IMR-90 (cell line): Measurements from ENCODE around the gene DENND1A. TPM values are rescaled to one million over a fixed set of nuclear protein-coding genes. Genes with fewer than 3 reads are reported as not detected.

ENCODE experiments used
- ATAC-seq: fragments of 200-7000 bp; cut with Tn5 transposase; 2 replicates; pipeline ENCODE4 v1.9.1; 2020; ENCODE audit warnings: low read depth, mild to moderate bottlenecking, moderate library complexity
- BruUV-seq: library from RNA; stranded (reverse); fragments of 400-500 nt; replicated peaks from 2 replicates; lab custom pipeline; 2021; lab: Mats Ljungman, UMichigan
- CTCF ChIA-PET: fragments of 300-600 bp; formaldehyde crosslinking; extraction: SDS; loops from one replicate; lab custom pipeline; 2021; ENCODE audit warnings: antibody characterized with exemption; lab: Yijun Ruan, JAX
- POLR2A ChIA-PET: fragments of 300-600 bp; sonication (Branson Sonifier 250); formaldehyde crosslinking; loops from one replicate; lab custom pipeline; 2022; ENCODE audit warnings: antibody characterized with exemption; ENCODE audit not compliant: unreplicated experiment; lab: Charles Lee
- DNase-seq: peaks from one replicate; pipeline ENCODE4 v3.0.0; 2013
- H2AFZ ChIP-seq: replicated peaks from 2 replicates; pipeline ENCODE3; 2013; ENCODE audit warnings: low read length, mild to moderate bottlenecking; ENCODE audit not compliant: poor library complexity
- H2AK5ac ChIP-seq: 2 replicates; pipeline ENCODE4 v1.6.1; 2013; ENCODE audit warnings: low read depth, low read length, inconsistent platforms
- H2AK9ac ChIP-seq: replicated peaks from 2 replicates; pipeline ENCODE3; 2013; ENCODE audit warnings: mild to moderate bottlenecking, low read depth, low read length, moderate library complexity; ENCODE audit not compliant: poor library complexity
- H2BK120ac ChIP-seq: 2 replicates; pipeline ENCODE4 v1.6.1; 2013; ENCODE audit warnings: low read depth, low read length, inconsistent platforms
- H2BK15ac ChIP-seq: 3 replicates; pipeline ENCODE4 v1.6.1; 2013; ENCODE audit warnings: low read depth, low read length, inconsistent platforms
- H2BK20ac ChIP-seq: 2 replicates; pipeline ENCODE4 v1.6.1; 2013; ENCODE audit warnings: low read depth, mild to moderate bottlenecking, inconsistent platforms, low read length, moderate library complexity
- H2BK5ac ChIP-seq: 2 replicates; pipeline ENCODE4 v1.6.1; 2013; ENCODE audit warnings: mild to moderate bottlenecking, low read depth, low read length, inconsistent platforms; ENCODE audit not compliant: poor library complexity, severe bottlenecking
- H3K14ac ChIP-seq: replicated peaks from 2 replicates; pipeline ENCODE4 v1.6.1; 2013; ENCODE audit warnings: low read depth, low read length, inconsistent platforms
- H3K18ac ChIP-seq: 2 replicates; pipeline ENCODE4 v1.6.1; 2013; ENCODE audit warnings: low read depth, low read length, control low read depth
- H3K23ac ChIP-seq: 2 replicates; pipeline ENCODE4 v1.6.1; 2013; ENCODE audit warnings: low read depth, low read length, inconsistent platforms
- H3K27ac ChIP-seq: 2 replicates; pipeline ENCODE4 v1.5.1; 2013; ENCODE audit warnings: mild to moderate bottlenecking, control low read depth, low read length; ENCODE audit not compliant: insufficient read depth
- H3K27me3 ChIP-seq: 2 replicates; pipeline ENCODE4 v1.6.1; 2013; ENCODE audit warnings: low read length; ENCODE audit not compliant: control insufficient read depth, insufficient read depth
- H3K36me3 ChIP-seq: 2 replicates; pipeline ENCODE4 v1.6.1; 2013; ENCODE audit warnings: low read length, mixed read lengths; ENCODE audit not compliant: control insufficient read depth, insufficient read depth
- H3K4ac ChIP-seq: 2 replicates; pipeline ENCODE4 v1.6.1; 2013; ENCODE audit warnings: low read depth, low read length, inconsistent platforms
- H3K4me1 ChIP-seq: 2 replicates; pipeline ENCODE4 v1.6.1; 2013; ENCODE audit warnings: low read length, mixed read lengths; ENCODE audit not compliant: control insufficient read depth, insufficient read depth
- H3K4me2 ChIP-seq: 2 replicates; pipeline ENCODE4 v1.6.1; 2013; ENCODE audit warnings: low read depth, mild to moderate bottlenecking, control low read depth, low read length, moderate library complexity
- H3K4me3 ChIP-seq: 2 replicates; pipeline ENCODE4 v1.5.1; 2013; ENCODE audit warnings: low read depth, mild to moderate bottlenecking, control low read depth, low read length, moderate library complexity; ENCODE audit not compliant: insufficient read depth
- H3K56ac ChIP-seq: 2 replicates; pipeline ENCODE4 v1.6.1; 2013; ENCODE audit warnings: low read length, inconsistent platforms; ENCODE audit not compliant: insufficient read depth; ENCODE audit errors: extremely low read depth
- H3K79me1 ChIP-seq, 2 experiments: 2 replicates each; pipeline ENCODE4 v1.6.1; 2013; ENCODE audit warnings: low read length in 2 of 2, inconsistent platforms in 1 of 2, low read depth in 1 of 2
- H3K9ac ChIP-seq: 2 replicates; pipeline ENCODE4 v1.6.1; 2013; ENCODE audit warnings: low read depth, low read length, control low read depth
- H3K9me1 ChIP-seq: 2 replicates; pipeline ENCODE4 v1.6.1; 2013; ENCODE audit warnings: low read length, inconsistent platforms; ENCODE audit not compliant: insufficient read depth
- H3K9me3 ChIP-seq: 2 replicates; pipeline ENCODE4 v1.6.1; 2013; ENCODE audit warnings: low read length; ENCODE audit not compliant: control insufficient read depth, insufficient read depth
- H4K20me1 ChIP-seq: 2 replicates; pipeline ENCODE4 v1.6.1; 2013; ENCODE audit warnings: low read length, inconsistent platforms; ENCODE audit not compliant: insufficient read depth
- H4K5ac ChIP-seq: 2 replicates; pipeline ENCODE4 v1.6.1; 2013; ENCODE audit warnings: mild to moderate bottlenecking, low read depth, low read length, control low read depth
- H4K8ac ChIP-seq, 2 experiments: 2 replicates each; pipeline ENCODE4 v1.6.1; 2013; ENCODE audit warnings: low read depth in 2 of 2, low read length in 2 of 2, control low read depth in 1 of 2, inconsistent platforms in 1 of 2
- H4K91ac ChIP-seq: 2 replicates; pipeline ENCODE4 v1.6.1; 2013; ENCODE audit warnings: low read depth, low read length, inconsistent platforms; ENCODE audit not compliant: insufficient read depth
- BHLHE40 ChIP-seq: fragments of 150-350 bp; IDR thresholded peaks from 2 replicates; pipeline ENCODE4 v1.6.1; 2016; ENCODE audit warnings: mild to moderate bottlenecking, low read depth, low read length
- CEBPB ChIP-seq: IDR thresholded peaks from 2 replicates; pipeline ENCODE4 v1.6.1; 2012; ENCODE audit warnings: low read depth, low read length, improper control_type of control experiment
- CHD1 ChIP-seq: IDR thresholded peaks from 2 replicates; pipeline ENCODE4 v1.6.1; 2012; ENCODE audit warnings: low read depth, low read length, improper control_type of control experiment
- FOS ChIP-seq: fragments of 150-350 bp; IDR thresholded peaks from 2 replicates; pipeline ENCODE4 v1.6.1; 2016; ENCODE audit warnings: low read depth, low read length
- MAFK ChIP-seq: IDR thresholded peaks from 2 replicates; pipeline ENCODE4 v1.6.1; 2012; ENCODE audit warnings: low read depth, low read length, improper control_type of control experiment
- MXI1 ChIP-seq: IDR thresholded peaks from 2 replicates; pipeline ENCODE4 v1.6.1; 2012; ENCODE audit warnings: low read depth, mild to moderate bottlenecking, low read length, moderate library complexity, borderline replicate concordance
- NFE2L2 ChIP-seq: fragments of 150-350 bp; IDR thresholded peaks from 2 replicates; pipeline ENCODE4 v1.6.1; 2016; ENCODE audit warnings: low read depth, mild to moderate bottlenecking, low read length
- RFX5 ChIP-seq: IDR thresholded peaks from 2 replicates; pipeline ENCODE4 v1.8.0; 2012; ENCODE audit warnings: low read depth, mild to moderate bottlenecking, low read length, moderate library complexity
- USF2 ChIP-seq: fragments of 150-350 bp; IDR thresholded peaks from 2 replicates; pipeline ENCODE4 v1.6.1; 2017; ENCODE audit warnings: mild to moderate bottlenecking, antibody characterized with exemption, low read length, low read depth
- WGBS, 2 experiments: methylation state at CpG; one replicate each; pipeline versions ENCODE4 v1.1.5 to v1.1.7; 2013; ENCODE audit warnings: missing lambda C conversion rate in 2 of 2; ENCODE audit not compliant: insufficient read length in 1 of 2; ENCODE audit errors: extremely low coverage in 2 of 2; 5-methylcytosine and 5-hydroxymethylcytosine counted together
- dilution Hi-C: fragments of 300-500 bp; cut with HindIII; formaldehyde crosslinking; loops from one replicate; pipeline ENCODE4 v1.14.3; 2018; ENCODE audit warnings: low sequenced_read_pairs; ENCODE audit not compliant: unreplicated experiment
- in situ Hi-C: fragments of 300-500 bp; cut with MboI; formaldehyde crosslinking; loops from 3 replicates; pipeline ENCODE4 v1.14.3; 2019; ENCODE audit warnings: low sequenced_read_pairs, inconsistent platforms, mixed read lengths
- intact Hi-C: fragments of 100-400 bp; cut with micrococcal nuclease; formaldehyde crosslinking; loops from 2 replicates; pipeline ENCODE4 v1.10.0; 2022
- polyA plus RNA-seq, 3 experiments: library from polyadenylated mRNA; depleted of rRNA; stranded (reverse); fragments of >200 nt; gene quantifications; 2 replicates each; pipeline ENCODE4 v1.2.3, GENCODE V29; 2012; ENCODE audit warnings: low replicate concordance in 1 of 3
- total RNA-seq: library from RNA; depleted of rRNA; stranded (reverse); fragments of >200 nt; gene quantifications from 2 replicates; pipeline ENCODE4 v1.2.3, GENCODE V29; 2012
- TF ChIP-seq, protein P1 (sequence below): conservative IDR thresholded peaks from 2 replicates; pipeline ENCODE4 v1.5.1; 2012; ENCODE audit warnings: mild to moderate bottlenecking, low read depth, low read length, improper control_type of control experiment
- TF ChIP-seq, protein P2 (sequence below): fragments of 150-350 bp; IDR thresholded peaks from 2 replicates; pipeline ENCODE4 v1.6.1; 2016; ENCODE audit warnings: low read depth, mild to moderate bottlenecking, low read length, moderate library complexity, borderline replicate concordance

DENND1A gene
- total and polyA plus RNA-seq, 2 of the 4 experiments (the other 2 are of a cell fraction): 21.4 to 27.6 TPM

DNA sequence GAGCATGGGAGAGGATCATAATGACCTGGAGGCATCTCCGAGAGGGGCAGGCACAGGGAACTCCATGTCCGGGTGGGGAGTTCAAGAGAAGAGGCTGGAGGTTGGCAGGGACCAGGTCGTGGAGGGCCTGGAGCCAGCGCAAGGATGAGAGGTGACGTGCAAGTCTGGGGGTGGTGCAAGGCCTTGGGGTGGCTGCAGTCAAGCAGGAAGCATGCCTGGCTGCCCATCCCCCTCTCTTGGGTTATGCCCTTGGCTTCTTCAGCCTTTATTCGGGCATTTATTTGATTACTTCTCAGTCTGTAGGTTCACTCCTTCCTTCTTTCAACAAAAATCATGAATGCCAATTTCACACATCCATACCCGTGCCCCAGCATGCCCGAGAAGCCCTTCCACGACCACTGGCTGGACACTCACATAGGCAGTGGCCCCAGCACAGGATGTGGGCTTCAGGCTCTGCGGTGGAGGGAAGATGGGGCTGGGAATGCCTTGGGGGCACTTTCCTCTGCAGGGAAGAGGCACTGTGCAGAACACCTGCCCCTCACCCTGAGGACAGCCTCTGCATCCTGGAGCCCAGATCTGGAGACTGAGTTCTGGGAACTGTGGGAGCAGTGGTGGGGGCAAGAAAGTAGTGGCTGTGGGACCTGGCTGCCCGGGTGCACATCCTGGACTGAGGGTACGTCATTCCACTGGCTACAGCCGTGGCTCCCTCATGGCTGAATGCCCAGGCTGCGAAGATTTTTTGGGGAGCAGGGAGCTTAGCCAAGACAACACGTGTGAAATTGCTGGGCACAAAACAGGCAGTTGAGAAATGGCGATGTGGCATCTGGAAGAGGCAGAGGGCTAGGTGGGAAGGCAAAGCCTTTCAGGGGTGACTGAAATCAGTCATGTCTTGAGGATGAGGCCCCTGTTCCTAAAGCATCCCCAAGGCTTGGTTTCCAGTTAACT, 535.4 kb downstream of the DENND1A start:
- no TSS peak for BruUV-seq
- DNase-seq: no peak
- H3K79me1 ChIP-seq: no peaks in the 10 kb centered on the region
- H3K27ac ChIP-seq: no peak overlapping the region
- no peak overlapping the region for H3K9ac ChIP-seq
- in situ Hi-C loops: loop anchor here (5.0 kb wide), 1 partner anchor 638 kb away; no protein-coding TSS in a partner anchor
- no peak overlapping the region for H3K23ac ChIP-seq
- H2AK5ac ChIP-seq: no peak overlapping the region
- peak; percentile 13; the same call in 1 of the 2 replicates for ATAC-seq
- no peaks in the 10 kb centered on the region for H3K9me1 ChIP-seq
- intact Hi-C loops: no loop called here
- H4K91ac ChIP-seq: no peak overlapping the region
- 25% methylated on average over 4 of the region's 16 CpGs; no CpG with 5 or more reads in 1 of the 2 experiments for WGBS, 2 experiments
- dilution Hi-C loops: no loop called here
- no peak overlapping the region for H2BK5ac ChIP-seq
- no peak overlapping the region for H3K4me3 ChIP-seq
- no peaks in the 10 kb centered on the region for H3K4me1 ChIP-seq
- no peaks in the 10 kb centered on the region for H3K36me3 ChIP-seq
- no peak overlapping the region for H3K14ac ChIP-seq
- H4K8ac ChIP-seq: no peak overlapping the region
- no peaks in the 10 kb centered on the region; the same call in 1 of the 2 replicates for H3K27me3 ChIP-seq
- H4K20me1 ChIP-seq: no peaks in the 10 kb centered on the region
- no peak overlapping the region for H3K4me2 ChIP-seq
- H3K56ac ChIP-seq: no peak overlapping the region
- H3K9me3 ChIP-seq: no peaks in the 10 kb centered on the region
- no peak overlapping the region for H3K4ac ChIP-seq
- POLR2A ChIA-PET: no interaction called here
- no peak overlapping the region for H2AK9ac ChIP-seq
- CTCF ChIA-PET: no interaction called here
- H2BK15ac ChIP-seq: no peak overlapping the region
- no peak for TF ChIP-seq NFE2L2
- TF ChIP-seq MXI1: no peak
- no peak for TF ChIP-seq USF2
- TF ChIP-seq CEBPB: no peak
- TF ChIP-seq RFX5: no peak
- TF ChIP-seq CHD1: no peak
- TF ChIP-seq MAFK: no peak
- TF ChIP-seq, protein P1, sequence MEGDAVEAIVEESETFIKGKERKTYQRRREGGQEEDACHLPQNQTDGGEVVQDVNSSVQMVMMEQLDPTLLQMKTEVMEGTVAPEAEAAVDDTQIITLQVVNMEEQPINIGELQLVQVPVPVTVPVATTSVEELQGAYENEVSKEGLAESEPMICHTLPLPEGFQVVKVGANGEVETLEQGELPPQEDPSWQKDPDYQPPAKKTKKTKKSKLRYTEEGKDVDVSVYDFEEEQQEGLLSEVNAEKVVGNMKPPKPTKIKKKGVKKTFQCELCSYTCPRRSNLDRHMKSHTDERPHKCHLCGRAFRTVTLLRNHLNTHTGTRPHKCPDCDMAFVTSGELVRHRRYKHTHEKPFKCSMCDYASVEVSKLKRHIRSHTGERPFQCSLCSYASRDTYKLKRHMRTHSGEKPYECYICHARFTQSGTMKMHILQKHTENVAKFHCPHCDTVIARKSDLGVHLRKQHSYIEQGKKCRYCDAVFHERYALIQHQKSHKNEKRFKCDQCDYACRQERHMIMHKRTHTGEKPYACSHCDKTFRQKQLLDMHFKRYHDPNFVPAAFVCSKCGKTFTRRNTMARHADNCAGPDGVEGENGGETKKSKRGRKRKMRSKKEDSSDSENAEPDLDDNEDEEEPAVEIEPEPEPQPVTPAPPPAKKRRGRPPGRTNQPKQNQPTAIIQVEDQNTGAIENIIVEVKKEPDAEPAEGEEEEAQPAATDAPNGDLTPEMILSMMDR: no peak
- no peak for TF ChIP-seq FOS
- TF ChIP-seq BHLHE40: no peak
- TF ChIP-seq, protein P2, sequence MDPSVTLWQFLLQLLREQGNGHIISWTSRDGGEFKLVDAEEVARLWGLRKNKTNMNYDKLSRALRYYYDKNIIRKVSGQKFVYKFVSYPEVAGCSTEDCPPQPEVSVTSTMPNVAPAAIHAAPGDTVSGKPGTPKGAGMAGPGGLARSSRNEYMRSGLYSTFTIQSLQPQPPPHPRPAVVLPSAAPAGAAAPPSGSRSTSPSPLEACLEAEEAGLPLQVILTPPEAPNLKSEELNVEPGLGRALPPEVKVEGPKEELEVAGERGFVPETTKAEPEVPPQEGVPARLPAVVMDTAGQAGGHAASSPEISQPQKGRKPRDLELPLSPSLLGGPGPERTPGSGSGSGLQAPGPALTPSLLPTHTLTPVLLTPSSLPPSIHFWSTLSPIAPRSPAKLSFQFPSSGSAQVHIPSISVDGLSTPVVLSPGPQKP: no peak
- no peak overlapping the region for H2AFZ ChIP-seq
- no peak overlapping the region for H4K5ac ChIP-seq
- H2BK20ac ChIP-seq: no peak overlapping the region
- H3K18ac ChIP-seq: no peak overlapping the region
- H2BK120ac ChIP-seq: no peak overlapping the region
